Measurements from ENCODE around the gene SLC22A23. TPM values are rescaled to one million over a fixed set of nuclear protein-coding genes. Genes with fewer than 3 reads are reported as not detected.

SLC22A23 gene
- polyA plus RNA-seq, 3 donors: 8.8 to 10.2 (median 9.4) TPM

DNA sequence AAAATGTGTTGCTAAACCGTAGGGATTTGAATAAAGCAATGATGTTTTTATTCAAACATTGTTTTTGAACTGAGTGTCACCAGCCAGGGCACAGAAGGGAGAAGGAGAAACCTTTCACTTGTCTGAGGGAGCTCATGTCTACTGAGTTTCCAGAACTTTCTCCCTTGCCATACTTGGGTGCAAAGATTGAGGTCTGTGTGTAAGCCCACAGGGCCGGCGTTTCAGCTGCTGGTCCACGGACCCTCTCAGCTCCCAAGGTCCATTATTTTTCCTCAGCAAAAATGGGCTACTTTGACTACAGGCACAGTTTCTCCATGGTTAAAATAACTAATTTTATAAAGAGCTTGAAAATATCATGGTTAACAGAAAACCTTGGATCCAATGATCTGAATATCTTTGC, 165.5 kb downstream of the SLC22A23 start:
- no peak for DNase-seq (ENCODE audit: low read depth in 3 of 3, low spot score in 2 of 3)

DNA sequence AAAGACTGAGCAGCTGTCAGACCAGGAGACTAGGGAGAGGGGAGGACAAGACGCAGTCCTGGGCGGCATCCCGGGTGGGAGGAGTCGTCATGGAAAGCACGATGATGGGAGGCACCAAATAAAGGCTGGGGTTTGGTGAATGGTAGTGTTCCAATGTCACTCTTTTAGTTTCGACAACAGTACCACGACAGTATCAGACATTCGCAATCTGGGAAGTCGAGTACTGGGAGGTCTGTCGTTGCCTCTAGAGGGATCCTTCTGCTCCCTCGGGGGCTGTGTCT, 166.0 kb downstream of the SLC22A23 start:
- DNase-seq (ENCODE audit: low read depth in 3 of 3, low spot score in 2 of 3): no peak

DNA sequence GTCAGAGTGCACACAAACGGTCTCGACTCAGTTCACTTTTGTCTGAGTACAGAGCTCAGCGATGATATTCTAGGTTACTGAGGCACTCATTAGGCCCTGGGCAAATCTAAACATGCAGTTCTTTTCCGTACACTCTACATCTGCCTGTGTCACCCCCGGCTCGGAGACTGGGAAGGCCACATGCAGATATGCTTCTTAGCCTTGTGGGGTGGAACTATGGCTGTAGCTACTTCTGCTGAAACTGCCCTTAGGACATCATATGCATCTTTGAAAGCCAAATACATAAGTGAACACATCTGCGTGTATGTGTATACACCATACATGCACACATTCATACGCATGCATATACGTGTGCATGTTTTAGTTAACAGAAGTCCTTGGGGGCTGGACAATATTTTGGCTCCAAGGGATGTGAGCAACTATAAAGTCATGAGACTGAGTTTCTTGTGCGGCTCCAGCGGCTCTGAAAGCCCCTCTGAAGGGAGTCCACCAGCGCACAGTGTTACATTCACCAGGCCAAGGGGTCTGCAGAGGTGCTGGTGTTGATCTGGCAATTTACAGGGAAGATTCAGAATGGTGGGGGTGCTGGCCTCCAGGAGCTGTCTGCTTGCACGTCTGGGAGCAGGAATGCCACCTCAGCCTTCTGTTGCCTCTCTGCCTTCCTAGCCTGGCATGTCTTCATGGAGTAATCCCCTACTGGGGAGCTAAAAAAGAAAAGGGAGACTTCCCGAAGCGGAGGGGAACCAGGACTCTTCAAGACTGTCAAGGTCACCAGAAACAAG, 166.5 kb downstream of the SLC22A23 start:
- DNase-seq (ENCODE audit: low read depth in 3 of 3, low spot score in 2 of 3): no peak

- no peak for DNase-seq (ENCODE audit: low read depth in 3 of 3, low spot score in 2 of 3)
Observed at GRCh38 chr6:3289664-3290055, 167.2 kb downstream of the SLC22A23 start.

GRCh38 chr6:3288711-3289663, 167.9 kb downstream of the SLC22A23 start:
- DNase-seq (ENCODE audit: low read depth in 3 of 3, low spot score in 2 of 3): no peak

DNA sequence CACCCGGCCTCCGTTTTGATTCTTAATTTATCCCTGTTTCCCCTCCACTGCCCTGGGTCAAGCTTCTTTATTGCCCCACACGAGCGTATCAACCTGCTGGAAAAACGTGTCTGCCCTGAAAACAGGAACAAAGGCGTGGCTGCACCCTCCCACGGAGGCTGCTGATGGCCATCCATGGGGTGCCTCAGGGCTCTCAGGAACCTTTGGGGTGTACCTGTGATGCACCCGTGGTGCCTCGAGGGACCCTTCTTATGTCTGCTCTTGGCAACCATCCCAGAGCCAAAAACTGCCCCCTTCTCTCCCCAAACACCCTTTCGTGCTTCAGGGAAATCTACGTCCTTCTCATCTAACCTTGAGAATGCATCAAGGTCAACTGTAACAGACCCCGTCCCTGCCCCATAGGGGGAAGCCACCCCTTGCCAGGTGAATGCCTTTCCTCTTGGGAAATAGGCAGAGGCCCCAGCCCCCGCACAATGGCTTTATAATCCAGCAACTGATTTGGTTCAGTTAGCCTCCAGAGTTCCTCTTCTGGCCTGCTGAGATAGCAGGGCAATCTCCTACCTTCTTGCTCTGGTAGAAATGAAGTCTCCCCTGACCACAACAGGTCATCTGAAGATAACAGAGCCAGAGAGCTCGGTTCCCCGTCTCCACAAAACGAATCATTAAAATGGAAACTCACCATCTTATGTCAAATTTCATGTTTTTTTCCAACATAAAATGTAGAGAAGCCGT, 168.7 kb downstream of the SLC22A23 start:
- no peak for DNase-seq (ENCODE audit: low read depth in 3 of 3, low spot score in 2 of 3)

- no peak for DNase-seq (ENCODE audit: low read depth in 3 of 3, low spot score in 2 of 3)
Observed at GRCh38 chr6:3287308-3287707, 169.5 kb downstream of the SLC22A23 start.

DNA sequence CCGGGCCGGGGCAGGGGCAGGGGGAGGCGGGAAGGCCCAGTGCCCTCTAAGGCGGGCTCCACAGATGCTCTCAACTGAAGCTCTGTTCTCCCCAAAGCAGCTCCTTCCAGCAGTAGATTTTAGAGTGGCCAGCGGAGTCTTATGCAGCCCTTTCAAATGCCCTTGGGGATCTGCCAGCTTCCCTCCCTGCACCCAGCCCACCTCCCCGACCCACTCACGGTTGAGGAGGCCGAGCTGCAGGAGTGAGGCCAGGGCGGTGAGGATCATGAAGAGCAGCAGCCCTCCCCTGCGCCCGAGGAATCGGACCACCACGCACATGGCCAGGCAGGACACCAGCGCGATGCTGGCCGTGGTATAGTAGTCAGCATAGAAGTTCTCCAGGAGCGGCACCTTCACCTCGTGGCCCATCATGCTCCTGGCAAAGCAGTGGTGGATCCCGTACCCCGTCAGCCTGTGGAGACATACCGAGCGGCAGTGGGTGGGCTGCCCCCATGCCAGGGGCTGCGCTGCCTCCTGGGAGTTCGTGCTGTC, 170.1 kb downstream of the SLC22A23 start:
- DNase-seq (ENCODE audit: low read depth in 3 of 3, low spot score in 2 of 3): no peak

- DNase-seq (ENCODE audit: low read depth in 3 of 3, low spot score in 2 of 3): no peak
Observed at GRCh38 chr6:3285732-3286131, 171.1 kb downstream of the SLC22A23 start.

GRCh38 chr6:3285049-3285639, 171.7 kb downstream of the SLC22A23 start:
- DNase-seq (ENCODE audit: low read depth in 3 of 3, low spot score in 2 of 3): no peak

DNA sequence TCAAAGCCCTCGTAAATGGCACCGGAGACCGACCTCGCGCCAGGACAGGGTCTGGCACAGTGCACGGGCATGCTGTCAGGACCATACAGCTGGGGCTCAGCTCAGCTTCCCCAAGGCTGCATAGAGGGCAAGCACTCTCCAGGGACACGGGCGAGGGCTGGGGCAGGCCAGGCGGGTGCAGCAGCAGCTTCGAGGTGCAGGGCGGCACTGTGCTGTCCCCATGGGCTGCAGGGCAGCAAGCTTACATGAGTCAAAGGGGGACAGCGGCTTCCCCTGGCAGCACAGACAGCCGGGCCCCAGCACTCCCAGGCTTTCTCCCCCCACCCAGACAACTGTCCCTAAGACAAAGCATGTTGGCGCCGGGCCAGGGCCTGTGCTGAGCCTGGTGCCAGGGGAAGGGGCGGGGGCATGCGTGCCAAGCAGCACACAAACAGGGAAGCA, 172.4 kb downstream of the SLC22A23 start:
- no peak for DNase-seq (ENCODE audit: low read depth in 3 of 3, low spot score in 2 of 3)

GRCh38 chr6:3283641-3284435, 173.0 kb downstream of the SLC22A23 start:
- no peak for DNase-seq (ENCODE audit: low read depth in 3 of 3, low spot score in 2 of 3)

DNA sequence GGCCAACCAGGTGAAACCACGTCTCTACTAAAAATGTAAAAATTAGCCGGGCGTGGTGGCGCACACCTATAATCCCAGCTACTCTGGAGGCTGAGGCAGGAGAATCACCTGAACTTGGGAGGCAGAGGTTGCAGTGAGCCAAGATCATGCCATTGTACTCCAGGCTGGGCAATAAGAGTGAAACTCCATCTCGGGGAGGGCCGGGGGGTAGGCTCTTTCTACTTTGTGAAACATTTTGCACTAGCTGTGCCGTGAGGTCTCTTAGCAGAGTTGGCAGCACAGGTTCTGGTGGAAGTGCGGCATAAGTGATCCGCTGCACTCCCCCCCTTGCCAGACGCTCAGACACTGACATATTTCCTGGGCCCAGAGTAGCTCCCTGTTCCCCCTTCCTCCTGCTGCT, 173.6 kb downstream of the SLC22A23 start:
- no peak for DNase-seq (ENCODE audit: low read depth in 3 of 3, low spot score in 2 of 3)

DNA sequence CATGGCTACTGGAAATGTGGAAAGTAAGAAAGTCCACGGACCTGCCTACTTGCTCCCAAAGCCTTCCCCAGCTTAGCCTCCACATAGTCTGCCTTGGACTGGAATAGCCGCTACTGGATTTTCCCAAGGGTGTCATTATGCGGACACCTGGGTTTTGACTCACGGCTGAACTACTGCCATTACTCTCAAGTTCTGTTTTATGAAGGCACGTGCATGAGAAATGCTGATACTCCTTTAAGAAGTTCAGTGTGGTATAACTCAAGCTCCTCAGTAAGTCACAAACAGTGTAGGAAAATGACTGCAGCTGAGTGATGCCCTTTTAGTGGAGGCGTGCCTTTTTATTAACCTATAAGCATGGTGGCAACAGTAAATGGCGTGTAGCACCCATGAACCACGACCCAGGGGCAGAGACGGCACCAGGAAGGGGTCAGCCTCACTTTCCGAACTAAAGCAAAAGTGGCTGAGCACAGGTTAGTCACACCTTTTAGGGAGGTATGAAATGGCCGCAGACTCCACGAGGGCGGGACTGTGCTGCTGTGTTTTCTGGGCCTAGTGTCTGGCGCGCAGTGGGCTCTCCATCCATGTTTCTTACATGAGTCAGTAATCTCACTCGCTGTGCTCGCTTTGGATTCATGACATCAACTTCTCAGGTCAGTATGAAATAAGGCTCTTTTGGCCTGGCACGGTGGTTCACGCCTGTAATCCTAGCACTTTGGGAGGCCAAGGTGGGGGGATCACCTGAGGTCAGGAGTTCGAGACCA, 174.2 kb downstream of the SLC22A23 start:
- DNase-seq (ENCODE audit: low read depth in 3 of 3, low spot score in 2 of 3): no peak

DNA sequence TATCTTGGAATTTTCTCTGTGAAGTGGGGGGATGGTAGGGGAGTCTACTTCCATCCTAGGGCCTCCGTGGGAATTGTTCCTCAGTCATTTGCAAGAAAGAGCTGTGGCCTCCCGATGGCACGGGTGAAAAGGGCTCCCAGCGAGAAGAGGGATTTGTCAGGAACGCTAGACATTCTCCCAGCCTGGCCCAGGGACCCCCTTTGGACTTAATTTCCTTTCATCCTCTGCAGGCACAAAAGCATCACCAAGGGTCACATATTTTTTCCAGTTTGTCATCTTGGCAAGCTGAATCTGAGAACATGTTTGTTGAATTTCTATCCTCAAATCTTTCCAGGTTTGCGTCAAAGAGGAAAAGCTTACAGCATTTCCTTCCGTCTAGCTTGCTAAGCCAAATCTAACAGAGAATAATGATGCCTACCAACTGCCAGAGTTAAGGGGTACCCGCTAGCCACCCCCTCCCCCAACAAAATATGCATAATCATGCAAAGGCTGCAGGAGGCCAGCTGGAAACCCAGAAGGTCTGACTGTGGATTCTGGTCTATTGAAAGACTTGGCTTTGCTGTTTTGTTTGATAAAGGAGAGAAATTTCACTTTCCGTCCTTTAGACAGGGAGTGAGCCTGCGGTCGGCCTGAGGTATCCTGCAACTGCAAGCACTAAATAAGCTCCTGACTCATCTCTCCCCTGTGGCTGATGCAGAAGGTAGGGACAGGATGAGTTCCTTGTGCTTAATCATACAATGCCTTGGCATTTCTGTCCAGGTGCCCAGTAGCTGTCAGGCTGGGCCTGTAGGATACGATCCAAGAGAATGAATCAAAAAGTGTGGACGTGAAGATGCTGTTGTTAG, 175.0 kb downstream of the SLC22A23 start:
- DNase-seq (ENCODE audit: low read depth in 3 of 3, low spot score in 2 of 3): no peak

GRCh38 chr6:3280866-3281465, 175.9 kb downstream of the SLC22A23 start:
- no peak for DNase-seq (ENCODE audit: low read depth in 3 of 3, low spot score in 2 of 3)

GRCh38 chr6:3280091-3280490, 176.8 kb downstream of the SLC22A23 start:
- DNase-seq (ENCODE audit: low read depth in 3 of 3, low spot score in 2 of 3): no peak

DNA sequence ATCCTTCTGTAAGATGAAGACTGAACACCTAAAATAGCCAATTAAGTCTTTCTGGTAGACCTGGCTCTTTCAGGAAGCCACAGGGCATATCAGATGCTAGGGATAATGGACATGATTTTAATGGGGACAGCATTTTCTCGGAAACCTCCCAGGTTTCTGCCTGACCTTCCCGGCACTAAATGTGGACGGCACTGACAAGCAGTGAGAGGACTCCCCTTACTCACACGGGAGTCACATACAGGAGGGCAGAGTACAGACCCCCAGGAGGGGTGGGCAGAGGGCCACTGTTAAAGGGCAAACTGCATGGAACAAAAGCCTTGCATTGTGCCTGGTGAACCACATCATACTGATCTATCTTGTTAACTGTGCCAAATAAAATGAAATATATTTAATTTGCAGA, 178.2 kb downstream of the SLC22A23 start:
- DNase-seq (ENCODE audit: low read depth in 3 of 3, low spot score in 2 of 3): no peak

All from right renal cortex interstitium (tissue), 3 donors.